ENCODE results near the gene MGLL.

Gene MGLL

GRCh38 chr3:127809211-127809610, 13.1 kb downstream of the MGLL start:
- DNase-seq, result no peak

GRCh38 chr3:127808197-127808596, 14.1 kb downstream of the MGLL start:
- no peak for DNase-seq

- DNase-seq, result no peak
These were observed 17.1 kb downstream of the MGLL start for GRCh38 chr3:127805026-127805753.

- DNase-seq, result no peak
These were observed 18.2 kb downstream of the MGLL start for GRCh38 chr3:127804141-127804540.

GRCh38 chr3:127803619-127804018, 18.7 kb downstream of the MGLL start:
- no peak for DNase-seq

GRCh38 chr3:127802606-127803005, 19.7 kb downstream of the MGLL start:
- no peak for DNase-seq

GRCh38 chr3:127801731-127802313, 20.5 kb downstream of the MGLL start:
- DNase-seq, result no peak

GRCh38 chr3:127800508-127800907, 21.8 kb downstream of the MGLL start:
- DNase-seq, result no peak

- DNase-seq, result no peak
These were observed 22.7 kb downstream of the MGLL start for GRCh38 chr3:127799476-127800222.

GRCh38 chr3:127798716-127799115, 23.6 kb downstream of the MGLL start:
- DNase-seq, result no peak

- no peak for DNase-seq
These were observed 25.5 kb downstream of the MGLL start for GRCh38 chr3:127796831-127797150.

GRCh38 chr3:127796045-127796830, 26.1 kb downstream of the MGLL start:
- no peak for DNase-seq

- no peak for DNase-seq
These were observed 27.3 kb downstream of the MGLL start for GRCh38 chr3:127794972-127795371.

GRCh38 chr3:127794402-127794801, 27.9 kb downstream of the MGLL start:
- DNase-seq, result no peak

- DNase-seq, result no peak
These were observed 29.6 kb downstream of the MGLL start for GRCh38 chr3:127792541-127793292.

GRCh38 chr3:127791221-127791913, 30.9 kb downstream of the MGLL start:
- no peak for DNase-seq

GRCh38 chr3:127790882-127791183, 31.5 kb downstream of the MGLL start:
- DNase-seq, result no peak

GRCh38 chr3:127789990-127790881, 32.1 kb downstream of the MGLL start:
- DNase-seq, result no peak

- DNase-seq, result no peak
These were observed 33.3 kb downstream of the MGLL start for GRCh38 chr3:127789051-127789450.

- DNase-seq, result no peak
These were observed 33.8 kb downstream of the MGLL start for GRCh38 chr3:127788451-127788909.
